Measurements from ENCODE around the gene TBC1D8. TPM values are rescaled to one million over a fixed set of nuclear protein-coding genes. Genes with fewer than 3 reads are reported as not detected.
A peak's percentile ranks its signal among the peaks of the same experiment; 100 is the strongest.

TBC1D8 gene
- total and polyA plus RNA-seq, 2 experiments from 2014 or later = 18.0 to 36.9 TPM

DNA sequence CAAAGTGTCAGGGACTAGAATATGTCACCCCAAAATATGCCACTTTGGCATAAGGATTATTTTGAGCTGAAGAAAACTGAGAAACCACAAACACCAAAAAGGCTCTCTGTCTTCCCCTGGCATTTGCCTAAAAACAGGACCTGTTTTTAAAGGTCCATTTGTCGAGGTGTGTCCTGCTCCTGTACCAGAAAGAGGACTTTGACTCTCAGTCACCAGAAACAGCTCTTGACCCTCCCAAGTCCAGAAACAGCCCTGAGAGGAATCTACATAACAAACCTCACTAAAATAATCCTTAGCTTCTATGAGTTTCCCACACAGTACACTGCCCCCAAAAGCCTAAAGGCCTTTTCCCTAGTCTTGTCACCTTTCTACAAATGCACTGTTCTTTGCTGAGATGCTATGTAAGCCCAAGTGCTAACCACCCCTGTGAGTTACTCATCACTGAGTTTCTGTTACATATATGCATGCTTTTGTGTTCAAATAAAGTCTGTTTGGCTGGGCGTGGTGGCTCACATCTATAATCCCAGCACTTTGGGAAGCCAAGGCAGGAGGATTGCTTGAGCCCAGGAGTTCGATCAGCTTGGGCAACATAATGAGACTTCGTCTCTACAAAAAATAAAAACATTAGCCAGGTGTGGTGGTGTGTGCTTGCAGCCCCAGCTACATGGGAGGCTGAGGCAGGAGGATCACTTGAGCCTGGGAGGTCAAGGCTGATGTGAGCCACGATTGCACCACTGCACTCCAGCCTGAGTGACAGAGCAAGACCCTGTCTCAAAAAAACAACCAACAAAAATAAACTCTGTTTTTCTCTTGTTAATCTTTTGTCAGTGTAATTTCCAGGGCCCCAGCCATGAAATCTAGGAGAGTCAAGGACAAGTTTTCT is 93.9 kb downstream of the TBC1D8 start:
- ATAC-seq = no peak
- no peak overlapping the region for H2AFZ ChIP-seq
- Mint-ChIP-seq H3K9me3 (no peaks in the 10 kb centered on the region), H3K4me3 (no peak overlapping the region), H3K27me3 (ENCODE audit: insufficient read depth, low read depth, poor library complexity) (peaks cover 11% of the 10 kb centered on the region), H3K36me3 (ENCODE audit: low read depth) (peaks cover 55% of the 10 kb centered on the region), H3K27ac (peak overlapping the region; percentile 59; the same call in 1 of the 2 replicates), H3K4me1 (peaks cover 17% of the 10 kb centered on the region)
- no peaks in the 10 kb centered on the region for H3K79me2 ChIP-seq (replicated peaks; ENCODE audit: insufficient read depth)
- H3K9me2 ChIP-seq (ENCODE audit: insufficient read depth) = no peaks in the 10 kb centered on the region
- DNase-seq (ENCODE audit: low spot score) = no peak
- H3F3A ChIP-seq (replicated peaks; ENCODE audit: low read depth) = no peaks in the 10 kb centered on the region
- H3K36me3 ChIP-seq (ENCODE audit: insufficient read depth) = no peaks in the 10 kb centered on the region
- H3K27me3 ChIP-seq (ENCODE audit: insufficient read depth) = no peaks in the 10 kb centered on the region
- no peak overlapping the region for H3K27ac ChIP-seq (ENCODE audit: low read depth)
- no peak overlapping the region for H3K4me3 ChIP-seq
- H3K4me2 ChIP-seq = no peak overlapping the region
- TF ChIP-seq ZNF331 (CRISPR knock-in tag; IDR thresholded peaks at IDR 0.05; ENCODE audit: low read depth) (no peak), NANOG (IDR thresholded peaks at IDR 0.05; ENCODE audit: borderline replicate concordance) (no peak)
- peaks cover 10% of the 10 kb centered on the region for H4K20me1 ChIP-seq (replicated peaks; ENCODE audit: insufficient read depth)
- peaks cover 5% of the 10 kb centered on the region; the same call in 1 of the 2 replicates for H3K4me1 ChIP-seq (ENCODE audit: insufficient read depth)

DNA sequence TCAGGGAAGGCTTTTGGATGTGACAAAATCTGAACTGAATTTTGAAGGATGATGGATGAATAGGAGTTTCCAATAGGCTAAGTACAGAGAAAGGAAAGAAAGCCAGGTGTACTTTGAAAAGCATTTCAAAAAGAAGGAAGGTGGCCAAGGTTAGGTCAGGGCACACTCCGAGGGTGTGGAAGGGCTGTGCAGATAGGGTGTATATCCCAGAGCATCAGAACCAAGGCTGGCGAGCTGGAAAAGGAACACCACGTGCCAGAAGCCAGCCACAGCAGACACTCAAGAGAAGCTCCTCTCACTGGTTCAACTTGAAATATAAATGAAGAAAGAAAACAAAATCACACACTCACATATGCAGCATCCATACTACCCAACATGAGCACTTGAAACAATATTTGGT is 98.1 kb downstream of the TBC1D8 start:
- no peaks in the 10 kb centered on the region for H3K27me3 ChIP-seq (ENCODE audit: insufficient read depth)
- H3K4me1 ChIP-seq (ENCODE audit: insufficient read depth) = peaks cover 9% of the 10 kb centered on the region; the same call in 1 of the 2 replicates
- no peak overlapping the region for H3K27ac ChIP-seq (ENCODE audit: low read depth)
- Mint-ChIP-seq H3K4me3 (no peak overlapping the region), H3K4me1 (peaks cover 18% of the 10 kb centered on the region), H3K27ac (no peak overlapping the region), H3K27me3 (ENCODE audit: insufficient read depth, low read depth, poor library complexity) (peaks cover 3% of the 10 kb centered on the region), H3K9me3 (no peaks in the 10 kb centered on the region), H3K36me3 (ENCODE audit: low read depth) (peaks cover 73% of the 10 kb centered on the region)
- H3K4me2 ChIP-seq = no peak overlapping the region
- no peak overlapping the region for H3K4me3 ChIP-seq
- H2AFZ ChIP-seq = no peak overlapping the region
- H3K79me2 ChIP-seq (replicated peaks; ENCODE audit: insufficient read depth) = no peaks in the 10 kb centered on the region
- no peak for DNase-seq (ENCODE audit: low spot score)
- peaks cover 7% of the 10 kb centered on the region; the same call in 1 of the 2 replicates for H3K36me3 ChIP-seq (ENCODE audit: insufficient read depth)
- no peaks in the 10 kb centered on the region for H3F3A ChIP-seq (replicated peaks; ENCODE audit: low read depth)
- no peaks in the 10 kb centered on the region for H3K9me2 ChIP-seq (ENCODE audit: insufficient read depth)
- no peak for ATAC-seq
- H4K20me1 ChIP-seq (replicated peaks; ENCODE audit: insufficient read depth) = no peaks in the 10 kb centered on the region; the same call in none of the 2 replicates
- no peak for TF ChIP-seq EZH2 (IDR thresholded peaks at IDR 0.05; ENCODE audit: low read depth, unreplicated experiment)
- TF ChIP-seq, protein P1, sequence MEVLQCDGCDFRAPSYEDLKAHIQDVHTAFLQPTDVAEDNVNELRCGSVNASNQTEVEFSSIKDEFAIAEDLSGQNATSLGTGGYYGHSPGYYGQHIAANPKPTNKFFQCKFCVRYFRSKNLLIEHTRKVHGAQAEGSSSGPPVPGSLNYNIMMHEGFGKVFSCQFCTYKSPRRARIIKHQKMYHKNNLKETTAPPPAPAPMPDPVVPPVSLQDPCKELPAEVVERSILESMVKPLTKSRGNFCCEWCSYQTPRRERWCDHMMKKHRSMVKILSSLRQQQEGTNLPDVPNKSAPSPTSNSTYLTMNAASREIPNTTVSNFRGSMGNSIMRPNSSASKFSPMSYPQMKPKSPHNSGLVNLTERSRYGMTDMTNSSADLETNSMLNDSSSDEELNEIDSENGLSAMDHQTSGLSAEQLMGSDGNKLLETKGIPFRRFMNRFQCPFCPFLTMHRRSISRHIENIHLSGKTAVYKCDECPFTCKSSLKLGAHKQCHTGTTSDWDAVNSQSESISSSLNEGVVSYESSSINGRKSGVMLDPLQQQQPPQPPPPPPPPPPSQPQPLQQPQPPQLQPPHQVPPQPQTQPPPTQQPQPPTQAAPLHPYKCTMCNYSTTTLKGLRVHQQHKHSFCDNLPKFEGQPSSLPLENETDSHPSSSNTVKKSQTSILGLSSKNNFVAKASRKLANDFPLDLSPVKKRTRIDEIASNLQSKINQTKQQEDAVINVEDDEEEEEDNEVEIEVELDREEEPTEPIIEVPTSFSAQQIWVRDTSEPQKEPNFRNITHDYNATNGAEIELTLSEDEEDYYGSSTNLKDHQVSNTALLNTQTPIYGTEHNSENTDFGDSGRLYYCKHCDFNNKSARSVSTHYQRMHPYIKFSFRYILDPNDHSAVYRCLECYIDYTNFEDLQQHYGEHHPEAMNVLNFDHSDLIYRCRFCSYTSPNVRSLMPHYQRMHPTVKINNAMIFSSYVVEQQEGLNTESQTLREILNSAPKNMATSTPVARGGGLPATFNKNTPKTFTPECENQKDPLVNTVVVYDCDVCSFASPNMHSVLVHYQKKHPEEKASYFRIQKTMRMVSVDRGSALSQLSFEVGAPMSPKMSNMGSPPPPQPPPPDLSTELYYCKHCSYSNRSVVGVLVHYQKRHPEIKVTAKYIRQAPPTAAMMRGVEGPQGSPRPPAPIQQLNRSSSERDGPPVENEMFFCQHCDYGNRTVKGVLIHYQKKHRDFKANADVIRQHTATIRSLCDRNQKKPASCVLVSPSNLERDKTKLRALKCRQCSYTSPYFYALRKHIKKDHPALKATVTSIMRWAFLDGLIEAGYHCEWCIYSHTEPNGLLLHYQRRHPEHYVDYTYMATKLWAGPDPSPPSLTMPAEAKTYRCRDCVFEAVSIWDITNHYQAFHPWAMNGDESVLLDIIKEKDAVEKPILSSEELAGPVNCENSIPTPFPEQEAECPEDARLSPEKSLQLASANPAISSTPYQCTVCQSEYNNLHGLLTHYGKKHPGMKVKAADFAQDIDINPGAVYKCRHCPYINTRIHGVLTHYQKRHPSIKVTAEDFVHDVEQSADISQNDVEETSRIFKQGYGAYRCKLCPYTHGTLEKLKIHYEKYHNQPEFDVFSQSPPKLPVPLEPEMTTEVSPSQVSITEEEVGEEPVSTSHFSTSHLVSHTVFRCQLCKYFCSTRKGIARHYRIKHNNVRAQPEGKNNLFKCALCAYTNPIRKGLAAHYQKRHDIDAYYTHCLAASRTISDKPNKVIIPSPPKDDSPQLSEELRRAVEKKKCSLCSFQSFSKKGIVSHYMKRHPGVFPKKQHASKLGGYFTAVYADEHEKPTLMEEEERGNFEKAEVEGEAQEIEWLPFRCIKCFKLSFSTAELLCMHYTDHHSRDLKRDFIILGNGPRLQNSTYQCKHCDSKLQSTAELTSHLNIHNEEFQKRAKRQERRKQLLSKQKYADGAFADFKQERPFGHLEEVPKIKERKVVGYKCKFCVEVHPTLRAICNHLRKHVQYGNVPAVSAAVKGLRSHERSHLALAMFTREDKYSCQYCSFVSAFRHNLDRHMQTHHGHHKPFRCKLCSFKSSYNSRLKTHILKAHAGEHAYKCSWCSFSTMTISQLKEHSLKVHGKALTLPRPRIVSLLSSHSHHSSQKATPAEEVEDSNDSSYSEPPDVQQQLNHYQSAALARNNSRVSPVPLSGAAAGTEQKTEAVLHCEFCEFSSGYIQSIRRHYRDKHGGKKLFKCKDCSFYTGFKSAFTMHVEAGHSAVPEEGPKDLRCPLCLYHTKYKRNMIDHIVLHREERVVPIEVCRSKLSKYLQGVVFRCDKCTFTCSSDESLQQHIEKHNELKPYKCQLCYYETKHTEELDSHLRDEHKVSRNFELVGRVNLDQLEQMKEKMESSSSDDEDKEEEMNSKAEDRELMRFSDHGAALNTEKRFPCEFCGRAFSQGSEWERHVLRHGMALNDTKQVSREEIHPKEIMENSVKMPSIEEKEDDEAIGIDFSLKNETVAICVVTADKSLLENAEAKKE (CRISPR knock-in tag; IDR thresholded peaks at IDR 0.05) = no peak
- no peak for TF ChIP-seq JUNB (IDR thresholded peaks at IDR 0.05; ENCODE audit: unreplicated experiment)
- TF ChIP-seq, protein P2, sequence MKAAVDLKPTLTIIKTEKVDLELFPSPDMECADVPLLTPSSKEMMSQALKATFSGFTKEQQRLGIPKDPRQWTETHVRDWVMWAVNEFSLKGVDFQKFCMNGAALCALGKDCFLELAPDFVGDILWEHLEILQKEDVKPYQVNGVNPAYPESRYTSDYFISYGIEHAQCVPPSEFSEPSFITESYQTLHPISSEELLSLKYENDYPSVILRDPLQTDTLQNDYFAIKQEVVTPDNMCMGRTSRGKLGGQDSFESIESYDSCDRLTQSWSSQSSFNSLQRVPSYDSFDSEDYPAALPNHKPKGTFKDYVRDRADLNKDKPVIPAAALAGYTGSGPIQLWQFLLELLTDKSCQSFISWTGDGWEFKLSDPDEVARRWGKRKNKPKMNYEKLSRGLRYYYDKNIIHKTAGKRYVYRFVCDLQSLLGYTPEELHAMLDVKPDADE (IDR thresholded peaks at IDR 0.05) = no peak
- no peak for TF ChIP-seq EZH2phosphoT487 (IDR thresholded peaks at IDR 0.05; ENCODE audit: unreplicated experiment)
- TF ChIP-seq POLR2AphosphoS5 (IDR thresholded peaks at IDR 0.05; ENCODE audit: low read depth) = no peak
- no peak for TF ChIP-seq NANOG (IDR thresholded peaks at IDR 0.05; ENCODE audit: borderline replicate concordance)
- TF ChIP-seq STAT1 (IDR thresholded peaks at IDR 0.05; ENCODE audit: unreplicated experiment) = no peak
- TF ChIP-seq CREB1 (CRISPR knock-in tag; IDR thresholded peaks at IDR 0.05; ENCODE audit: low read depth) = no peak

All from GM23338 (cell line).